Dedifferentiated amniotic fluid mesenchymal stem cell (primary cell): Measurements from ENCODE around the gene HEBP2.

Experiments
- DNase-seq: peaks from one replicate; pipeline ENCODE4 v3.0.0-alpha.2; 2016; ENCODE audit errors: extremely low spot score

Gene HEBP2

GRCh38 chr6:138454981-138455706, 51.1 kb downstream of the HEBP2 start:
- no peak for DNase-seq

GRCh38 chr6:138455746-138456400, 51.9 kb downstream of the HEBP2 start:
- no peak for DNase-seq

GRCh38 chr6:138456401-138456790, 52.4 kb downstream of the HEBP2 start:
- DNase-seq = no peak

- DNase-seq = no peak
Measured at GRCh38 chr6:138461647-138462046, 57.6 kb downstream of the HEBP2 start.

- no peak for DNase-seq
Measured at GRCh38 chr6:138464085-138464484, 60.1 kb downstream of the HEBP2 start.

GRCh38 chr6:138465007-138465645, 61.1 kb downstream of the HEBP2 start:
- peak; percentile 75 for DNase-seq

- no peak for DNase-seq
Measured at GRCh38 chr6:138467901-138468300, 63.9 kb downstream of the HEBP2 start.

GRCh38 chr6:138468320-138469015, 64.4 kb downstream of the HEBP2 start:
- DNase-seq = no peak
